ENCODE results near the gene ADAMTS13. TPM values are rescaled to one million over a fixed set of nuclear protein-coding genes. Genes with fewer than 3 reads are reported as not detected.
A peak's percentile ranks its signal among the peaks of the same experiment; 100 is the strongest.

The ADAMTS13 gene
- total and polyA plus RNA-seq, 9 of the 15 experiments (the other 6 are each of a cell fraction or from before 2014, with no cell fraction given), result 0.03 to 0.20 (median 0.04) TPM; not detected in 4

- no peak for TF ChIP-seq PRDM10 (IDR thresholded peaks at IDR 0.05; ENCODE audit: partially characterized antibody)
- TF ChIP-seq SMARCA4 (IDR thresholded peaks at IDR 0.05), result peak; percentile 38
- TF ChIP-seq ZNF407 (IDR thresholded peaks at IDR 0.05; ENCODE audit: low read depth), result no peak
- TF ChIP-seq CUX1 (CRISPR knock-in tag; IDR thresholded peaks at IDR 0.05), result 0 out of 2 replicates have a peak, but pooled peaks have one; percentile 33
- TF ChIP-seq PCBP2 (IDR thresholded peaks at IDR 0.05; ENCODE audit: low read depth, low read length, poor library complexity, severe bottlenecking), result no peak
- TF ChIP-seq ZNF316 (IDR thresholded peaks at IDR 0.05), result peak; percentile 45
- peak; percentile 46; the same call in 1 of the 2 replicates for TF ChIP-seq JUND (IDR thresholded peaks at IDR 0.05; ENCODE audit: borderline replicate concordance, low read depth, low read length)
- TF ChIP-seq JUND (tag; IDR thresholded peaks at IDR 0.05; ENCODE audit: borderline replicate concordance, low read depth, low read length), result no peak; the same call in 2 of the 3 replicates
- no peak for TF ChIP-seq SNRNP70 (optimal IDR thresholded peaks at IDR 0.05; ENCODE audit: low read depth, low read length)
- no peak for TF ChIP-seq ZNF707 (CRISPR knock-in tag; conservative IDR thresholded peaks at IDR 0.05)
- no peak for TF ChIP-seq RBM15 (IDR thresholded peaks at IDR 0.05; ENCODE audit: insufficient read depth, low read length)
Observed at GRCh38 chr9:133374612-133375115, 47.5 kb upstream of the ADAMTS13 start (continued).
